HG03442 (cell line): ENCODE data around the gene POLR1C.
"Not testable (repeated sequence)": the region's sequence is repeated elsewhere in the genome, so short reads cannot be mapped to it uniquely, and the experiment has no call there.

Experiments used
- ATAC-seq: cut with Tn5 transposase; IDR thresholded peaks from one replicate; pipeline ENCODE4 v1.9.1; 2021; ENCODE audit warnings: mild to moderate bottlenecking, moderate library complexity; ENCODE audit not compliant: unreplicated experiment

The POLR1C gene

DNA sequence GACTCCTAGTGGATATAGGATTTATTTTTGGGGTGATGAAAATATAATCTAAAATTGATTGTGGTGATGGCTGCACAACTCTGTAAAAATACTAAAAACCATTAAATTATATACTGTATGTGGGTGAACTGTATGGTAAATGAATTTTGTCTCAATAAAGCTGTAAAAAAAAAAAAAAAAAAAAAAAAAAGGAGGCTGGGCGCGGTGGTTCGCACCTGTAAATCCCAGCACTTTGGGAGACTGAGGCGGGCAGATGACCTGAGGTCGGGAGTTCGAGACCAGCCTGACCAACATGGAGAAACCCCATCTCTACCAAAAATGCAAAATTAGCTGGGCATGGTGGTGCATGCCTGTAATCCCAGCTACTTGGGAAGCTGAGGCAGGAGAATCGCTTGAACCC lies 40.7 kb downstream of the POLR1C start:
- not testable (repeated sequence) for ATAC-seq

DNA sequence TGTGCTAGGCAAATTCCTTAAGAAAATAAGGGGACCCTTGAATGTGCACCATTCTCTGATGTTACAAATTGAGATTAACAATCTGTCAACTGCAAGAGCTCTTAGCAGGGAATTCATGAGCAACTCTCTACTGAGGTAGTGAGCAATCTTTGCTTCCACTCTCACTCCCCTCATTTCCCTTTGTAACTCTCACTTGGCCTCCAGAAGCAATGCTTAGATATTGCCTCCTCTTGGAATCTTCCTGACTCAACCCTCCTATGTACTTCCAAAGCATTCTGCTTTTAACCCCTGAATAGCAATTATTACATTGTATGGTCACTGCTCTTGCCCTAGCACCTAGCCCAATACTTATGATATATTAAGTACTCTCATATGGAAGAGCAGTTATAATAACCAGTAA lies 42.4 kb downstream of the POLR1C start:
- ATAC-seq: no peak

GRCh38 chr6:43570876-43571441 lies 54.1 kb downstream of the POLR1C start:
- ATAC-seq: no peak
